SK-N-SH (cell line): ENCODE data around the gene FBXO42. TPM values are rescaled to one million over a fixed set of nuclear protein-coding genes. Genes with fewer than 3 reads are reported as not detected.

Experiments
- CTCF ChIA-PET: fragments of 300-600, 350-600 bp; formaldehyde crosslinking; extraction: SDS; loops from one replicate; lab custom pipeline; 2021; lab: Yijun Ruan, JAX
- POLR2A ChIA-PET: fragments of 350-600 bp; sonication (Branson Sonifier 250); formaldehyde crosslinking; extraction: SDS; loops from one replicate; lab custom pipeline; 2020; ENCODE audit warnings: antibody characterized with exemption, inconsistent platforms; lab: Yijun Ruan, JAX
- DNase-seq: peaks from one replicate; pipeline ENCODE4 v3.0.0; 2012
- H2AFZ ChIP-seq: fragments of 200-600 bp; sonication (generic); 2 replicates; pipeline ENCODE4 v1.8.1; 2016; ENCODE audit warnings: antibody characterized with exemption, mild to moderate bottlenecking, low read depth
- H3F3A ChIP-seq: fragments of 200-600 bp; sonication (generic); replicated peaks from 2 replicates; pipeline ENCODE3; 2016; ENCODE audit warnings: antibody characterized with exemption, mild to moderate bottlenecking; ENCODE audit not compliant: insufficient read depth
- H3K27ac ChIP-seq, 2 experiments: fragments of 200-500 bp in 1 of 2; fragments of 200-600 bp in 1 of 2; sonication (Bioruptor generic) in 1 of 2; sonication (generic), shearing (Covaris generic) in 1 of 2; 2 replicates each; pipeline versions ENCODE4 v1.5.1 to v1.6.1; 2014 to 2016; ENCODE audit warnings: low read depth in 2 of 2, inconsistent platforms in 1 of 2, low read length in 1 of 2, mild to moderate bottlenecking in 1 of 2, mixed read lengths in 1 of 2
- H3K27me3 ChIP-seq: fragments of 200-600 bp; sonication (generic), shearing (Covaris generic); 2 replicates; pipeline ENCODE4 v1.6.1; 2016; ENCODE audit warnings: mixed run types; ENCODE audit not compliant: insufficient read depth
- H3K36me3 ChIP-seq, 2 experiments: fragments of 200-500 bp in 1 of 2; fragments of 200-600 bp in 1 of 2; sonication (Bioruptor generic) in 1 of 2; sonication (generic) in 1 of 2; replicated peaks in 1 of 2; 2 replicates each; pipeline versions ENCODE3 to v1.5.1; 2014 to 2016; ENCODE audit warnings: low read length in 1 of 2, mild to moderate bottlenecking in 1 of 2; ENCODE audit not compliant: insufficient read depth in 2 of 2, control insufficient read depth in 1 of 2
- H3K4me1 ChIP-seq, 2 experiments: fragments of 200-500 bp in 1 of 2; fragments of 200-600 bp in 1 of 2; sonication (Bioruptor generic) in 1 of 2; sonication (generic), shearing (Covaris generic) in 1 of 2; 2 replicates each; pipeline versions ENCODE4 v1.5.1 to v1.6.1; 2014 to 2016; ENCODE audit warnings: low read depth in 1 of 2, low read length in 1 of 2, mixed run types in 1 of 2; ENCODE audit not compliant: insufficient read depth in 2 of 2, control insufficient read depth in 1 of 2
- H3K4me2 ChIP-seq: fragments of 200-600 bp; sonication (generic), shearing (Covaris generic); 2 replicates; pipeline ENCODE4 v1.6.1; 2017; ENCODE audit warnings: mixed run types
- H3K4me3 ChIP-seq, 2 experiments: fragments of 200-500 bp in 1 of 2; fragments of 200-600 bp in 1 of 2; sonication (Bioruptor generic) in 1 of 2; sonication (generic), shearing (Covaris generic) in 1 of 2; 2 replicates each; pipeline versions ENCODE4 v1.5.1 to v1.8.1; 2014 to 2016; ENCODE audit warnings: low read depth in 2 of 2, inconsistent platforms in 1 of 2, low read length in 1 of 2, mild to moderate bottlenecking in 1 of 2, mixed read lengths in 1 of 2, moderate library complexity in 1 of 2
- H3K79me2 ChIP-seq: fragments of 200-600 bp; sonication (generic); 2 replicates; pipeline ENCODE4 v1.8.1; 2017; ENCODE audit warnings: mild to moderate bottlenecking; ENCODE audit not compliant: insufficient read depth
- H3K9ac ChIP-seq: fragments of 200-600 bp; sonication (generic); 2 replicates; pipeline ENCODE4 v1.6.1; 2017; ENCODE audit warnings: mixed run types
- H3K9me2 ChIP-seq: fragments of 200-600 bp; sonication (generic); 2 replicates; pipeline ENCODE4 v1.6.1; 2017; ENCODE audit warnings: mixed run types
- H3K9me3 ChIP-seq: fragments of 200-600 bp; sonication (generic); 2 replicates; pipeline ENCODE4 v1.6.1; 2017; ENCODE audit warnings: mixed run types, mild to moderate bottlenecking, moderate library complexity
- H4K20me1 ChIP-seq: fragments of 200-600 bp; sonication (generic); 2 replicates; pipeline ENCODE4 v1.6.1; 2017; ENCODE audit warnings: mild to moderate bottlenecking, mixed run types; ENCODE audit not compliant: insufficient read depth
- CHD2 ChIP-seq: fragments of 150-350 bp; IDR thresholded peaks from 2 replicates; pipeline ENCODE4 v1.6.1; 2018; ENCODE audit warnings: low read length; ENCODE audit not compliant: partially characterized antibody
- ELF1 ChIP-seq: IDR thresholded peaks from 2 replicates; pipeline ENCODE4 v1.4.0; 2012
- EP300 ChIP-seq, 2 experiments: IDR thresholded peaks; 2 replicates each; pipeline versions ENCODE4 v1.4.0 to v1.6.1; 2012; ENCODE audit warnings: borderline replicate concordance in 1 of 2, low read depth in 1 of 2, low read length in 1 of 2
- FOSL2 ChIP-seq: IDR thresholded peaks from 2 replicates; pipeline ENCODE4 v1.4.0; 2012; ENCODE audit warnings: low read depth, mild to moderate bottlenecking, moderate library complexity, borderline replicate concordance
- GATA2 ChIP-seq: sonication (generic); formaldehyde crosslinking; IDR thresholded peaks from 2 replicates; pipeline ENCODE4 v1.5.0; 2020; ENCODE audit warnings: mild to moderate bottlenecking, missing genetic modification reagents
- JUND ChIP-seq: IDR thresholded peaks from 2 replicates; pipeline ENCODE4 v1.4.0; 2012
- MEF2A ChIP-seq: IDR thresholded peaks from 2 replicates; pipeline ENCODE4 v1.4.0; 2012; ENCODE audit warnings: low read depth, borderline replicate concordance
- NFIC ChIP-seq: IDR thresholded peaks from 2 replicates; pipeline ENCODE4 v1.4.0; 2012; ENCODE audit warnings: borderline replicate concordance
- RAD21 ChIP-seq: IDR thresholded peaks from 2 replicates; pipeline ENCODE4 v1.6.1; 2012; ENCODE audit warnings: mild to moderate bottlenecking, low read length
- RCOR1 ChIP-seq: fragments of 150-350 bp; IDR thresholded peaks from 2 replicates; pipeline ENCODE4 v1.6.1; 2017; ENCODE audit warnings: antibody characterized with exemption, low read length
- RFX5 ChIP-seq: IDR thresholded peaks from 2 replicates; pipeline ENCODE4 v1.6.1; 2012; ENCODE audit warnings: mild to moderate bottlenecking, improper control_type of control experiment, low read length
- RXRA ChIP-seq: IDR thresholded peaks from 2 replicates; pipeline ENCODE4 v1.4.0; 2012; ENCODE audit warnings: low read depth, mild to moderate bottlenecking, borderline replicate concordance
- SIN3A ChIP-seq: IDR thresholded peaks from 2 replicates; pipeline ENCODE4 v1.6.1; 2012; ENCODE audit warnings: low read depth, mild to moderate bottlenecking, low read length, moderate library complexity, borderline replicate concordance
- TAF1 ChIP-seq: IDR thresholded peaks from 2 replicates; pipeline ENCODE4 v1.6.1; 2012; ENCODE audit warnings: low read depth, mild to moderate bottlenecking, low read length, moderate library complexity, borderline replicate concordance
- USF2 ChIP-seq: fragments of 150-350 bp; IDR thresholded peaks from 2 replicates; pipeline ENCODE4 v1.6.1; 2017; ENCODE audit warnings: antibody characterized with exemption, low read length, low read depth, borderline replicate concordance
- YY1 ChIP-seq: IDR thresholded peaks from 2 replicates; pipeline ENCODE4 v1.4.0; 2012; ENCODE audit warnings: low read depth, mild to moderate bottlenecking
- WGBS: methylation state at CpG from one replicate; pipeline ENCODE4 v1.1.6; 2017; ENCODE audit warnings: low lambda C conversion rate; 5-methylcytosine and 5-hydroxymethylcytosine counted together
- polyA plus RNA-seq, 3 experiments: library from polyadenylated mRNA; depleted of rRNA; stranded (reverse); fragments of >200 nt; gene quantifications; 2 replicates each; pipeline ENCODE4 v1.2.3, GENCODE V29; 2012
- TF ChIP-seq, protein P1 (sequence below): fragments of 150-350 bp; IDR thresholded peaks from 2 replicates; pipeline ENCODE4 v1.6.1; 2016; ENCODE audit warnings: mild to moderate bottlenecking, low read depth, low read length
- TF ChIP-seq, protein P2 (sequence below): IDR thresholded peaks from 2 replicates; pipeline ENCODE4; 2012

Gene FBXO42
- polyA plus RNA-seq, 1 of the 3 experiments (the other 2 are of a cell fraction), result 8.6 TPM

- Histone ChIP-seq H3K9ac (no peak overlapping the region), H3K9me3 (no peaks in the 10 kb centered on the region), H3K4me2 (no peak overlapping the region), H3K27me3 (no peaks in the 10 kb centered on the region), H3F3A (peaks cover 30% of the 10 kb centered on the region)
- POLR2A ChIA-PET, result interaction anchor here (1.5 kb wide), 1 partner anchor 8 kb away, joined by 3 read pairs; no protein-coding TSS in a partner anchor
- 85% methylated on average over 5 of the region's 7 CpGs for WGBS
- TF ChIP-seq YY1 (no peak), ELF1 (no peak), RFX5 (no peak), RXRA (no peak), SIN3A (no peak), RCOR1 (no peak), CHD2 (no peak), USF2 (no peak)
- TF ChIP-seq, protein P1, sequence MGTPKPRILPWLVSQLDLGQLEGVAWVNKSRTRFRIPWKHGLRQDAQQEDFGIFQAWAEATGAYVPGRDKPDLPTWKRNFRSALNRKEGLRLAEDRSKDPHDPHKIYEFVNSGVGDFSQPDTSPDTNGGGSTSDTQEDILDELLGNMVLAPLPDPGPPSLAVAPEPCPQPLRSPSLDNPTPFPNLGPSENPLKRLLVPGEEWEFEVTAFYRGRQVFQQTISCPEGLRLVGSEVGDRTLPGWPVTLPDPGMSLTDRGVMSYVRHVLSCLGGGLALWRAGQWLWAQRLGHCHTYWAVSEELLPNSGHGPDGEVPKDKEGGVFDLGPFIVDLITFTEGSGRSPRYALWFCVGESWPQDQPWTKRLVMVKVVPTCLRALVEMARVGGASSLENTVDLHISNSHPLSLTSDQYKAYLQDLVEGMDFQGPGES, result no peak
- TF ChIP-seq, protein P2, sequence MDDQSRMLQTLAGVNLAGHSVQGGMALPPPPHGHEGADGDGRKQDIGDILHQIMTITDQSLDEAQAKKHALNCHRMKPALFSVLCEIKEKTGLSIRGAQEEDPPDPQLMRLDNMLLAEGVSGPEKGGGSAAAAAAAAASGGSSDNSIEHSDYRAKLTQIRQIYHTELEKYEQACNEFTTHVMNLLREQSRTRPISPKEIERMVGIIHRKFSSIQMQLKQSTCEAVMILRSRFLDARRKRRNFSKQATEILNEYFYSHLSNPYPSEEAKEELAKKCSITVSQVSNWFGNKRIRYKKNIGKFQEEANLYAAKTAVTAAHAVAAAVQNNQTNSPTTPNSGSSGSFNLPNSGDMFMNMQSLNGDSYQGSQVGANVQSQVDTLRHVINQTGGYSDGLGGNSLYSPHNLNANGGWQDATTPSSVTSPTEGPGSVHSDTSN, result no peak
- TF ChIP-seq, all 33 proteins: peak for 0
- H3K4me1 ChIP-seq, result peaks cover 10 to 34% of the 10 kb centered on the region in 2 experiments; a peak in 3 of 4 replicates
- DNase-seq, result no peak
- H3K4me3 ChIP-seq, result no peak overlapping the region
- CTCF ChIA-PET, result interaction anchor here (0.9 kb wide), 1 partner anchor 10 kb away, joined by 4 read pairs; no protein-coding TSS in a partner anchor
- H3K27ac ChIP-seq, result no peak overlapping the region
- H2AFZ ChIP-seq, result no peak overlapping the region
- no peaks in the 10 kb centered on the region for H3K9me2 ChIP-seq
- peaks cover 92% of the 10 kb centered on the region for H4K20me1 ChIP-seq
- H3K36me3 ChIP-seq, result peaks cover 0 to 9% of the 10 kb centered on the region in 2 experiments
- peaks cover 100% of the 10 kb centered on the region for H3K79me2 ChIP-seq
These were observed 26.2 kb upstream of the FBXO42 start for GRCh38 chr1:16378443-16378842.

- peaks cover 36% of the 10 kb centered on the region for H3F3A ChIP-seq
- no peak overlapping the region for H3K4me2 ChIP-seq
- peaks cover 10 to 42% of the 10 kb centered on the region in 2 experiments; a peak in 3 of 4 replicates for H3K4me1 ChIP-seq
- peaks cover 2 to 5% of the 10 kb centered on the region in 2 experiments for H3K36me3 ChIP-seq
- DNase-seq, result no peak
- no peaks in the 10 kb centered on the region for H3K9me3 ChIP-seq
- H4K20me1 ChIP-seq, result peaks cover 90% of the 10 kb centered on the region
- no peak overlapping the region for H3K4me3 ChIP-seq
- H3K9ac ChIP-seq, result no peak overlapping the region
- H3K9me2 ChIP-seq, result no peaks in the 10 kb centered on the region
- POLR2A ChIA-PET, result no interaction called here
- no peak overlapping the region for H2AFZ ChIP-seq
- peaks cover 100% of the 10 kb centered on the region for H3K79me2 ChIP-seq
- H3K27me3 ChIP-seq, result no peaks in the 10 kb centered on the region
- 78% methylated on average over 4 of the region's 4 CpGs for WGBS
- no peak overlapping the region; a peak in 1 of 4 replicates for H3K27ac ChIP-seq
- CTCF ChIA-PET, result no interaction called here
- no peak for TF ChIP-seq USF2
- TF ChIP-seq JUND, result no peak
- TF ChIP-seq ELF1, result no peak
- TF ChIP-seq RFX5, result no peak
- TF ChIP-seq EP300 (IDR thresholded peaks at IDR 0.05; ENCODE audit: borderline replicate concordance in 1 of 2, low read depth in 1 of 2, low read length in 1 of 2), result no peak
- TF ChIP-seq GATA2 (CRISPR knock-in tag), result no peak
- no peak for TF ChIP-seq NFIC
- no peak for TF ChIP-seq RAD21
- TF ChIP-seq MEF2A, result no peak
- TF ChIP-seq TAF1, result no peak
- TF ChIP-seq FOSL2, result no peak
These were observed 24.7 kb upstream of the FBXO42 start for GRCh38 chr1:16376971-16377370.
